Measurements from ENCODE around the gene GRID2. TPM values are rescaled to one million over a fixed set of nuclear protein-coding genes. Genes with fewer than 3 reads are reported as not detected.

GRID2 gene
- total and polyA plus RNA-seq, 2 of the 4 experiments (the other 2 are of a cell fraction), result under 0.01 TPM; not detected in 1

- H4K20me1 ChIP-seq (ENCODE audit: insufficient read depth, low read length), result no peaks in the 10 kb centered on the region
- H3K9me3 ChIP-seq (ENCODE audit: control insufficient read depth, insufficient read depth, low read length), result no peaks in the 10 kb centered on the region
- peaks cover 40% of the 10 kb centered on the region for H3K27me3 ChIP-seq (ENCODE audit: control insufficient read depth, insufficient read depth, low read length)
- ChIA-PET POLR2A (ENCODE audit: unreplicated experiment) (no interaction called here), CTCF (no interaction called here)
- no TSS peak for BruUV-seq (replicated peaks)
- no peak overlapping the region for H2BK120ac ChIP-seq (ENCODE audit: low read depth, low read length)
- H3K27ac ChIP-seq (ENCODE audit: insufficient read depth, low read length), result no peak overlapping the region
- H4K91ac ChIP-seq (ENCODE audit: insufficient read depth, low read depth, low read length), result no peak overlapping the region
- no peak overlapping the region for H2BK5ac ChIP-seq (ENCODE audit: low read depth, low read length, poor library complexity, severe bottlenecking)
- H2AK5ac ChIP-seq (ENCODE audit: low read depth, low read length), result no peak overlapping the region
- H3K79me1 ChIP-seq (ENCODE audit: low read depth in 1 of 2, low read length in 2 of 2), result no peaks in the 10 kb centered on the region
- no peak overlapping the region for H4K5ac ChIP-seq (ENCODE audit: low read depth, low read length)
- no peak overlapping the region for H3K4ac ChIP-seq (ENCODE audit: low read depth, low read length)
- no peak for TF ChIP-seq CEBPB (IDR thresholded peaks at IDR 0.05; ENCODE audit: low read depth, low read length)
- no peak for TF ChIP-seq MAFK (IDR thresholded peaks at IDR 0.05; ENCODE audit: low read depth, low read length)
- TF ChIP-seq RFX5 (IDR thresholded peaks at IDR 0.05; ENCODE audit: low read depth, low read length), result no peak
- TF ChIP-seq SMC3 (IDR thresholded peaks at IDR 0.05; ENCODE audit: low read depth, low read length), result no peak
- no peak for TF ChIP-seq POLR2A (IDR thresholded peaks at IDR 0.05; ENCODE audit: low read depth, low read length)
- no peak for TF ChIP-seq CHD1 (IDR thresholded peaks at IDR 0.05; ENCODE audit: low read depth, low read length)
- TF ChIP-seq NFE2L2 (IDR thresholded peaks at IDR 0.05; ENCODE audit: low read depth, low read length), result no peak
- no peak overlapping the region for H3K14ac ChIP-seq (replicated peaks; ENCODE audit: low read depth, low read length)
- H3K4me1 ChIP-seq (ENCODE audit: control insufficient read depth, insufficient read depth, low read length), result no peaks in the 10 kb centered on the region; the same call in 1 of the 2 replicates
- intact Hi-C loops (cut with micrococcal nuclease) (no loop called here), in situ Hi-C loops (cut with MboI; ENCODE audit: low sequenced_read_pairs) (no loop called here), dilution Hi-C loops (cut with HindIII; ENCODE audit: low sequenced_read_pairs, unreplicated experiment) (no loop called here)
- no peak overlapping the region for H3K56ac ChIP-seq (ENCODE audit: extremely low read depth, insufficient read depth, low read length)
- H3K4me3 ChIP-seq (ENCODE audit: insufficient read depth, low read depth, low read length), result no peak overlapping the region
- no peak overlapping the region for H3K18ac ChIP-seq (ENCODE audit: low read depth, low read length)
- no peak overlapping the region for H2AK9ac ChIP-seq (replicated peaks; ENCODE audit: low read depth, low read length, poor library complexity)
- H3K9ac ChIP-seq (ENCODE audit: low read depth, low read length), result no peak overlapping the region
- no peak overlapping the region for H2BK15ac ChIP-seq (ENCODE audit: low read depth, low read length)
- WGBS, 2 experiments (ENCODE audit: extremely low coverage in 2 of 2, insufficient read length in 1 of 2), result no CpG with 5 or more reads among the region's 2 CpGs
- no peaks in the 10 kb centered on the region for H3K9me1 ChIP-seq (ENCODE audit: insufficient read depth, low read length)
- no peak overlapping the region for H2AFZ ChIP-seq (replicated peaks; ENCODE audit: low read length, poor library complexity)
- no peak overlapping the region for H2BK20ac ChIP-seq (ENCODE audit: low read depth, low read length)
- no peak overlapping the region for H4K8ac ChIP-seq (ENCODE audit: low read depth in 2 of 2, low read length in 2 of 2)
- no peak overlapping the region for H3K23ac ChIP-seq (ENCODE audit: low read depth, low read length)
- no peak for DNase-seq
- H3K4me2 ChIP-seq (ENCODE audit: low read depth, low read length), result no peak overlapping the region
- no peaks in the 10 kb centered on the region for H3K36me3 ChIP-seq (ENCODE audit: control insufficient read depth, insufficient read depth, low read length)
- ATAC-seq (ENCODE audit: low read depth), result no peak
Measured at GRCh38 chr4:92307181-92307580, 3.4 kb downstream of the GRID2 start.
